HepG2 (cell line): Measurements from ENCODE around the gene AGBL1. TPM values are rescaled to one million over a fixed set of nuclear protein-coding genes. Genes with fewer than 3 reads are reported as not detected.

ENCODE experiments used
- ATAC-seq: fragments of 200-7000 bp; cut with Tn5 transposase; 3 replicates; pipeline ENCODE4 v1.9.1; 2020; ENCODE audit warnings: mild to moderate bottlenecking, moderate library complexity
- BruUV-seq: library from RNA; stranded (reverse); fragments of 400-500 nt; replicated peaks from 2 replicates; lab custom pipeline; 2021; lab: Mats Ljungman, UMichigan
- CTCF ChIA-PET: fragments of 300-600 bp; formaldehyde crosslinking; extraction: SDS; loops from one replicate; lab custom pipeline; 2021; ENCODE audit warnings: low total read pairs, inconsistent platforms, low intra/inter-chr PET ratio; lab: Yijun Ruan, JAX
- POLR2A ChIA-PET: fragments of 350-600 bp; sonication (Branson Sonifier 250); formaldehyde crosslinking; loops from one replicate; lab custom pipeline; 2020; ENCODE audit warnings: antibody characterized with exemption, inconsistent platforms; lab: Yijun Ruan, JAX
- DNase-seq: peaks from one replicate; pipeline ENCODE4 v3.0.0-alpha.2; 2015; ENCODE audit warnings: low spot score
- FAIRE-seq: peaks from 3 replicates; lab custom pipeline; 2011; peaks lifted over from hg19 to GRCh38; lab: Jason Lieb, UNC
- H2AFZ ChIP-seq: one replicate; pipeline ENCODE4 v1.6.1; 2011; ENCODE audit warnings: low read length, inconsistent platforms
- H3K27ac ChIP-seq: fragments of 300-600 bp; 3 replicates; pipeline ENCODE4 v1.8.0; 2011; ENCODE audit warnings: mixed run types, mild to moderate bottlenecking, mixed read lengths, low read length, inconsistent platforms; ENCODE audit not compliant: insufficient read depth; ENCODE audit errors: extremely low read length
- H3K27me3 ChIP-seq, 2 experiments: fragments of 200-600 bp in 1 of 2; 2 replicates in 1 of 2; 3 replicates in 1 of 2; pipeline versions ENCODE4 v1.6.0 to v1.8.0; 2011; ENCODE audit warnings: low read length in 2 of 2, mild to moderate bottlenecking in 2 of 2, moderate library complexity in 2 of 2, inconsistent platforms in 1 of 2; ENCODE audit not compliant: insufficient read depth in 2 of 2, control insufficient read depth in 1 of 2
- H3K36me3 ChIP-seq, 2 experiments: fragments of 200-600 bp in 1 of 2; replicated peaks in 1 of 2; 2 replicates in 1 of 2; 3 replicates in 1 of 2; pipeline versions ENCODE4 v1.5.1 to v1.8.0; 2011; ENCODE audit warnings: low read length in 2 of 2, inconsistent platforms in 1 of 2; ENCODE audit not compliant: insufficient read depth in 2 of 2, control insufficient read depth in 1 of 2
- H3K4me1 ChIP-seq: 2 replicates; pipeline ENCODE4 v1.5.1; 2012; ENCODE audit warnings: low read length, inconsistent platforms; ENCODE audit not compliant: insufficient read depth
- H3K4me2 ChIP-seq: 2 replicates; pipeline ENCODE4 v1.6.0; 2011; ENCODE audit warnings: low read depth, low read length, inconsistent platforms
- H3K4me3 ChIP-seq, 3 experiments: fragments of 200-600 bp in 1 of 3; sonication (generic), shearing (Covaris generic) in 1 of 3; replicated peaks in 1 of 3; 2 replicates each; pipeline ENCODE4 v1.5.1; 2011 to 2016; ENCODE audit warnings: low read length in 3 of 3, inconsistent platforms in 2 of 3, low read depth in 2 of 3, mild to moderate bottlenecking in 2 of 3, control low read depth in 1 of 3, mixed read lengths in 1 of 3; ENCODE audit not compliant: insufficient read depth in 1 of 3
- H3K79me2 ChIP-seq: one replicate; pipeline ENCODE4 v1.6.1; 2011; ENCODE audit warnings: low read length, inconsistent platforms; ENCODE audit not compliant: insufficient read depth
- H3K9ac ChIP-seq: 2 replicates; pipeline ENCODE4 v1.6.0; 2011; ENCODE audit warnings: mild to moderate bottlenecking, low read depth, low read length, inconsistent platforms; ENCODE audit not compliant: insufficient read depth
- H3K9me3 ChIP-seq: 2 replicates; pipeline ENCODE4 v1.5.1; 2012; ENCODE audit warnings: mild to moderate bottlenecking, low read length
- H4K20me1 ChIP-seq: 2 replicates; pipeline ENCODE4 v1.6.0; 2011; ENCODE audit warnings: inconsistent platforms, mild to moderate bottlenecking, low read length, moderate library complexity; ENCODE audit not compliant: insufficient read depth
- ARID2 ChIP-seq: sonication (generic); formaldehyde crosslinking; IDR thresholded peaks from 2 replicates; pipeline ENCODE4 v1.8.1; 2022; ENCODE audit warnings: mild to moderate bottlenecking, missing genetic modification reagents, borderline replicate concordance
- CBFB ChIP-seq: sonication (generic); formaldehyde crosslinking; IDR thresholded peaks from 2 replicates; pipeline ENCODE4 v1.4.0; 2020; ENCODE audit warnings: missing genetic modification reagents
- DNMT3B ChIP-seq: conservative IDR thresholded peaks from 2 replicates; pipeline ENCODE4 v1.6.1; 2016; ENCODE audit warnings: missing biosample characterization, control low read depth
- ISL2 ChIP-seq: sonication (generic); formaldehyde crosslinking; IDR thresholded peaks from 2 replicates; pipeline ENCODE4 v1.5.0; 2020; ENCODE audit warnings: missing genetic modification reagents
- KDM4B ChIP-seq: sonication (generic); formaldehyde crosslinking; IDR thresholded peaks from 2 replicates; pipeline ENCODE4 v1.4.0; 2020; ENCODE audit warnings: missing genetic modification reagents
- MZF1 ChIP-seq: sonication (generic); formaldehyde crosslinking; IDR thresholded peaks from 2 replicates; pipeline ENCODE4 v1.8.1; 2023; ENCODE audit warnings: mild to moderate bottlenecking, missing genetic modification reagents, borderline replicate concordance
- RAD21 ChIP-seq: fragments of 450-650 bp; formaldehyde crosslinking; IDR thresholded peaks from 2 replicates; pipeline ENCODE4 v1.5.0; 2020; ENCODE audit warnings: mild to moderate bottlenecking
- SOX6 ChIP-seq, 2 experiments: fragments of 450-650 bp in 1 of 2; sonication (generic) in 1 of 2; formaldehyde crosslinking in 1 of 2; IDR thresholded peaks; 2 replicates each; pipeline versions ENCODE4 v1.4.0 to v1.6.1; 2017 to 2020; ENCODE audit warnings: antibody characterized with exemption in 1 of 2, mild to moderate bottlenecking in 1 of 2, missing genetic modification reagents in 1 of 2
- STAG1 ChIP-seq: sonication (generic); formaldehyde crosslinking; IDR thresholded peaks from 2 replicates; pipeline ENCODE4 v1.4.0; 2020; ENCODE audit warnings: missing genetic modification reagents
- ZNF282 ChIP-seq: fragments of 450-650 bp; IDR thresholded peaks from 2 replicates; pipeline ENCODE4 v1.6.1; 2018; ENCODE audit not compliant: partially characterized antibody
- ZNF577 ChIP-seq: sonication (generic); formaldehyde crosslinking; IDR thresholded peaks from 2 replicates; pipeline ENCODE4 v1.4.0; 2020; ENCODE audit warnings: mild to moderate bottlenecking, low read depth, missing genetic modification reagents, borderline replicate concordance
- ZNF619 ChIP-seq: sonication (generic); formaldehyde crosslinking; IDR thresholded peaks from 2 replicates; pipeline ENCODE4 v1.4.0; 2020; ENCODE audit warnings: mild to moderate bottlenecking, missing genetic modification reagents
- ZNF749 ChIP-seq: sonication (generic); formaldehyde crosslinking; IDR thresholded peaks from 2 replicates; pipeline ENCODE4 v1.8.0; 2022; ENCODE audit warnings: mild to moderate bottlenecking, missing genetic modification reagents, moderate library complexity, borderline replicate concordance
- ZNF761 ChIP-seq: sonication (generic); formaldehyde crosslinking; conservative IDR thresholded peaks from 2 replicates; pipeline ENCODE4 v1.4.0; 2020; ENCODE audit warnings: mild to moderate bottlenecking, missing genetic modification reagents
- WGBS: methylation state at CpG from one replicate; pipeline ENCODE4 v1.1.6; 2017; ENCODE audit warnings: low lambda C conversion rate; 5-methylcytosine and 5-hydroxymethylcytosine counted together
- in situ Hi-C: cut with HindIII; loops from 2 replicates; pipeline ENCODE4 v1.10.0; 2017; ENCODE audit warnings: low pct_unique_long_range_greater_than_20kb; ENCODE audit not compliant: extremely low pct_ligation_motif_present
- intact Hi-C: fragments of 100-400 bp; cut with micrococcal nuclease; formaldehyde crosslinking; loops from one replicate; pipeline ENCODE4 v1.10.0; 2022; ENCODE audit not compliant: unreplicated experiment
- polyA plus RNA-seq, 8 experiments: library from polyadenylated mRNA; depleted of rRNA in 3 of 8; stranded (reverse) in 7 of 8; unstranded in 1 of 8; fragments of >200 nt; fragmentation: Illumina TruSeq in 4 of 8; extraction: Trizol in 4 of 8; gene quantifications; 2 replicates each; pipeline versions ENCODE4 v1.2.1 to v1.2.3, GENCODE V29; 2011 to 2016; ENCODE audit warnings: low read depth in 4 of 8, missing spikeins in 1 of 8, mixed read lengths in 1 of 8; ENCODE audit not compliant: insufficient read depth in 1 of 8
- total RNA-seq, 5 experiments: library from RNA; depleted of rRNA; stranded (reverse); fragments of >200 nt; fragmentation: Illumina TruSeq; extraction: Trizol; gene quantifications; 2 replicates each; pipeline ENCODE4 v1.2.3, GENCODE V29; 2016; ENCODE audit warnings: low read depth in 1 of 5
- TF ChIP-seq, protein P1 (sequence below): sonication (generic); formaldehyde crosslinking; IDR thresholded peaks from 2 replicates; pipeline ENCODE4 v1.5.0; 2020; ENCODE audit warnings: missing genetic modification reagents, mild to moderate bottlenecking, borderline replicate concordance
- TF ChIP-seq, protein P2 (sequence below): sonication (generic); formaldehyde crosslinking; IDR thresholded peaks from 2 replicates; pipeline ENCODE4 v1.4.0; 2020; ENCODE audit warnings: missing genetic modification reagents, low read depth, mild to moderate bottlenecking, borderline replicate concordance
- TF ChIP-seq, protein P3 (sequence below): fragments of 450-650 bp; IDR thresholded peaks from 2 replicates; pipeline ENCODE4 v1.6.1; 2016
- TF ChIP-seq, protein P4 (sequence below): sonication (generic); formaldehyde crosslinking; conservative IDR thresholded peaks from 2 replicates; pipeline ENCODE4 v1.8.0; 2022; ENCODE audit warnings: missing genetic modification reagents

Gene AGBL1
- total and polyA plus RNA-seq, 2 of the 13 experiments (the other 11 are each of a cell fraction or from before 2014, with no cell fraction given) = 0.01 TPM; not detected in 1

DNA sequence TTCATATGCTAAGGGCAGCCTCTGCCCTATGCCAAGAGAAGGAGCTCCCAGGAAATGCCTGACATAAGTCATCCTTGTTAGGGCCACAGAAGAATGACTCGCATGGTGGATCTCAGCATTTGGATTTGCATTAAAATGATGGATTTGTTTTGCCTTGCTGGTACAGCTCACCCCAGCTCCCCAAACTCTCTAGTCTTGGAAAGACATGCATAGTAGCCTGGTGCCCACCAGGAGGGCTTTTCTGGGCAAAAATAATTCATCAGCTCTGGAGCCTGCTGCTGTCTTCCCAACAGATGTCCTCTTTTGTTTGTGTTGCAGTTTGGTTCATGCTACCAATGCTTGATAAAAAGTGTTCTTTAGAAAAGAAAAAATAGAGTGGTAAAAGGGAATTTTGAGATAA, 833.0 kb downstream of the AGBL1 start (continued):
- TF ChIP-seq, protein P1, sequence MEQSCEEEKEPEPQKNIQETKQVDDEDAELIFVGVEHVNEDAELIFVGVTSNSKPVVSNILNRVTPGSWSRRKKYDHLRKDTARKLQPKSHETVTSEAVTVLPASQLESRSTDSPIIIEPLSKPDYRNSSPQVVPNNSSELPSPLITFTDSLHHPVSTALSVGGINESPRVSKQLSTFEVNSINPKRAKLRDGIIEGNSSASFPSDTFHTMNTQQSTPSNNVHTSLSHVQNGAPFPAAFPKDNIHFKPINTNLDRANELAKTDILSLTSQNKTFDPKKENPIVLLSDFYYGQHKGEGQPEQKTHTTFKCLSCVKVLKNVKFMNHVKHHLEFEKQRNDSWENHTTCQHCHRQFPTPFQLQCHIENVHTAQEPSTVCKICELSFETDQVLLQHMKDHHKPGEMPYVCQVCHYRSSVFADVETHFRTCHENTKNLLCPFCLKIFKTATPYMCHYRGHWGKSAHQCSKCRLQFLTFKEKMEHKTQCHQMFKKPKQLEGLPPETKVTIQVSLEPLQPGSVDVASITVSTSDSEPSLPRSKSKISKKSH (CRISPR knock-in tag) = no peak
- TF ChIP-seq CBFB (CRISPR knock-in tag) (no peak), ARID2 (CRISPR knock-in tag) (no peak), ZNF761 (CRISPR knock-in tag) (no peak), ISL2 (CRISPR knock-in tag) (no peak), SOX6 (IDR thresholded peaks at IDR 0.05) (no peak), SOX6 (CRISPR knock-in tag; IDR thresholded peaks at IDR 0.05) (no peak), ZNF619 (CRISPR knock-in tag) (no peak)

DNA sequence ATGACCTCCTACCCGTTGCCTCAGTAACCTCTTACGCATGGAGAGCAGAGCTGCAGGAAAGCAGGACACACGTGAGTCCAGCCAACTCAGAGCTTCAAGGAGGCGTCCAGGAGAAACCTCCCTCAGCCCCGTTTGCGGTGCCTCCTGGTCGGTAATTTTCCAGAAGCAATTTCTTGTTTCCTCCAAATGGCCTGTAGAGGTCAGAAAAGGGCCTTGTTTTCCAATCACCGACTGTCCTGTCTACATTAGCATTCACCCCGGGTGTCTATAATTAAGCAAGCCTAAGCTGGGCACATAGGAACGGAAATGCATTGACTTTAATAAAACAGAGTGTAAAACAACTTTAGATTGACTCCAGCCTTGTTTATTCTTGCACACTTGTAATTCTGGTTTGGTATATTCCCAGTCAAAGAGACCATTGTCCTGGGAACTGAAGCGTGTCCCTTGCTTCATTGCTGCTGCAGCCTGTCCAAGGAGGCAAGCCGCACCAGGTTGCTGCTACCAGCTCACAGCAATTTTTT, 836.2 kb downstream of the AGBL1 start:
- Histone ChIP-seq H3K4me3 (no peak overlapping the region), H3K9ac (no peak overlapping the region), H2AFZ (no peak overlapping the region), H3K4me1 (no peaks in the 10 kb centered on the region), H3K27ac (no peak overlapping the region), H3K36me3 (no peaks in the 10 kb centered on the region), H3K9me3 (no peaks in the 10 kb centered on the region), H3K4me2 (no peak overlapping the region; the same call in 1 of the 2 replicates), H3K27me3 (peaks cover 0 to 5% of the 10 kb centered on the region in 2 experiments; a peak in 2 of 5 replicates), H4K20me1 (no peaks in the 10 kb centered on the region), H3K79me2 (no peaks in the 10 kb centered on the region)
- ChIA-PET CTCF (interaction anchor here (1.9 kb wide), 1 partner anchor 1331 kb away, joined by 7 read pairs; no protein-coding TSS in a partner anchor), POLR2A (no interaction called here)
- peak; percentile 31 for DNase-seq
- intact Hi-C loops (loop anchor here (5.0 to 10.0 kb wide), 2 partner anchors 756 to 1539 kb away; no protein-coding TSS in a partner anchor), in situ Hi-C loops (loop anchor here (10.0 to 25.0 kb wide), 2 partner anchors 1054 to 1329 kb away; no protein-coding TSS in a partner anchor)
- peak; percentile 85 for ATAC-seq
- 11% methylated on average over 7 of the region's 12 CpGs for WGBS
- FAIRE-seq = no peak
- BruUV-seq = no TSS peak
- TF ChIP-seq ZNF577 (CRISPR knock-in tag) (no peak), DNMT3B (CRISPR knock-in tag) (no peak), MZF1 (CRISPR knock-in tag) (no peak), STAG1 (peak; percentile 46), ZNF282 (no peak), ZNF749 (CRISPR knock-in tag) (no peak), KDM4B (CRISPR knock-in tag) (no peak), RAD21 (CRISPR knock-in tag) (0 out of 2 replicates have a peak, but pooled peaks have one; percentile 22)
- TF ChIP-seq, protein P2, sequence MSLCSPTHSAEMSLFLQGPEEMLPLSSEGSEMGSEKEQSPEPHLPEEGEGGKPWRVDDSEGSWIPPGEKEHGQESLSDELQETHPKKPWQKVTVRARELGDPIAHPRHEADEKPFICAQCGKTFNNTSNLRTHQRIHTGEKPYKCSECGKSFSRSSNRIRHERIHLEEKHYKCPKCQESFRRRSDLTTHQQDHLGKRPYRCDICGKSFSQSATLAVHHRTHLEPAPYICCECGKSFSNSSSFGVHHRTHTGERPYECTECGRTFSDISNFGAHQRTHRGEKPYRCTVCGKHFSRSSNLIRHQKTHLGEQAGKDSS (CRISPR knock-in tag) = no peak
- TF ChIP-seq, protein P3, sequence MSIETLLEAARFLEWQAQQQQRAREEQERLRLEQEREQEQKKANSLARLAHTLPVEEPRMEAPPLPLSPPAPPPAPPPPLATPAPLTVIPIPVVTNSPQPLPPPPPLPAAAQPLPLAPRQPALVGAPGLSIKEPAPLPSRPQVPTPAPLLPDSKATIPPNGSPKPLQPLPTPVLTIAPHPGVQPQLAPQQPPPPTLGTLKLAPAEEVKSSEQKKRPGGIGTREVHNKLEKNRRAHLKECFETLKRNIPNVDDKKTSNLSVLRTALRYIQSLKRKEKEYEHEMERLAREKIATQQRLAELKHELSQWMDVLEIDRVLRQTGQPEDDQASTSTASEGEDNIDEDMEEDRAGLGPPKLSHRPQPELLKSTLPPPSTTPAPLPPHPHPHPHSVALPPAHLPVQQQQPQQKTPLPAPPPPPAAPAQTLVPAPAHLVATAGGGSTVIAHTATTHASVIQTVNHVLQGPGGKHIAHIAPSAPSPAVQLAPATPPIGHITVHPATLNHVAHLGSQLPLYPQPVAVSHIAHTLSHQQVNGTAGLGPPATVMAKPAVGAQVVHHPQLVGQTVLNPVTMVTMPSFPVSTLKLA = no peak
- TF ChIP-seq, protein P4, sequence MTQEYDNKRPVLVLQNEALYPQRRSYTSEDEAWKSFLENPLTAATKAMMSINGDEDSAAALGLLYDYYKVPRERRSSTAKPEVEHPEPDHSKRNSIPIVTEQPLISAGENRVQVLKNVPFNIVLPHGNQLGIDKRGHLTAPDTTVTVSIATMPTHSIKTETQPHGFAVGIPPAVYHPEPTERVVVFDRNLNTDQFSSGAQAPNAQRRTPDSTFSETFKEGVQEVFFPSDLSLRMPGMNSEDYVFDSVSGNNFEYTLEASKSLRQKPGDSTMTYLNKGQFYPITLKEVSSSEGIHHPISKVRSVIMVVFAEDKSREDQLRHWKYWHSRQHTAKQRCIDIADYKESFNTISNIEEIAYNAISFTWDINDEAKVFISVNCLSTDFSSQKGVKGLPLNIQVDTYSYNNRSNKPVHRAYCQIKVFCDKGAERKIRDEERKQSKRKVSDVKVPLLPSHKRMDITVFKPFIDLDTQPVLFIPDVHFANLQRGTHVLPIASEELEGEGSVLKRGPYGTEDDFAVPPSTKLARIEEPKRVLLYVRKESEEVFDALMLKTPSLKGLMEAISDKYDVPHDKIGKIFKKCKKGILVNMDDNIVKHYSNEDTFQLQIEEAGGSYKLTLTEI (CRISPR knock-in tag) = no peak
